ENCODE results near the gene CARD9.

- TF ChIP-seq CTCF (conservative IDR thresholded peaks at IDR 0.05; ENCODE audit: low read length) (no peak), EZH2phosphoT487 (IDR thresholded peaks at IDR 0.05; ENCODE audit: borderline replicate concordance, low read depth, low read length) (no peak)
These were observed 55.2 kb downstream of the CARD9 start for GRCh38 chr9:136318111-136318775.

Measured in OCI-LY7 (cell line).